IMR-90 (cell line): ENCODE results near the gene HSD17B8. TPM values are rescaled to one million over a fixed set of nuclear protein-coding genes. Genes with fewer than 3 reads are reported as not detected.

Source experiments
- ATAC-seq: fragments of 200-7000 bp; cut with Tn5 transposase; 2 replicates; pipeline ENCODE4 v1.9.1; 2020; ENCODE audit warnings: low read depth, mild to moderate bottlenecking, moderate library complexity
- BruUV-seq: library from RNA; stranded (reverse); fragments of 400-500 nt; replicated peaks from 2 replicates; lab custom pipeline; 2021; lab: Mats Ljungman, UMichigan
- CTCF ChIA-PET: fragments of 300-600 bp; formaldehyde crosslinking; extraction: SDS; loops from one replicate; lab custom pipeline; 2021; ENCODE audit warnings: antibody characterized with exemption; lab: Yijun Ruan, JAX
- POLR2A ChIA-PET: fragments of 300-600 bp; sonication (Branson Sonifier 250); formaldehyde crosslinking; loops from one replicate; lab custom pipeline; 2022; ENCODE audit warnings: antibody characterized with exemption; ENCODE audit not compliant: unreplicated experiment; lab: Charles Lee
- DNase-seq: peaks from one replicate; pipeline ENCODE4 v3.0.0; 2013
- H2AFZ ChIP-seq: replicated peaks from 2 replicates; pipeline ENCODE3; 2013; ENCODE audit warnings: low read length, mild to moderate bottlenecking; ENCODE audit not compliant: poor library complexity
- H2AK5ac ChIP-seq: 2 replicates; pipeline ENCODE4 v1.6.1; 2013; ENCODE audit warnings: low read depth, low read length, inconsistent platforms
- H2AK9ac ChIP-seq: replicated peaks from 2 replicates; pipeline ENCODE3; 2013; ENCODE audit warnings: mild to moderate bottlenecking, low read depth, low read length, moderate library complexity; ENCODE audit not compliant: poor library complexity
- H2BK120ac ChIP-seq: 2 replicates; pipeline ENCODE4 v1.6.1; 2013; ENCODE audit warnings: low read depth, low read length, inconsistent platforms
- H2BK15ac ChIP-seq: 3 replicates; pipeline ENCODE4 v1.6.1; 2013; ENCODE audit warnings: low read depth, low read length, inconsistent platforms
- H2BK20ac ChIP-seq: 2 replicates; pipeline ENCODE4 v1.6.1; 2013; ENCODE audit warnings: low read depth, mild to moderate bottlenecking, inconsistent platforms, low read length, moderate library complexity
- H2BK5ac ChIP-seq: 2 replicates; pipeline ENCODE4 v1.6.1; 2013; ENCODE audit warnings: mild to moderate bottlenecking, low read depth, low read length, inconsistent platforms; ENCODE audit not compliant: poor library complexity, severe bottlenecking
- H3K14ac ChIP-seq: replicated peaks from 2 replicates; pipeline ENCODE4 v1.6.1; 2013; ENCODE audit warnings: low read depth, low read length, inconsistent platforms
- H3K18ac ChIP-seq: 2 replicates; pipeline ENCODE4 v1.6.1; 2013; ENCODE audit warnings: low read depth, low read length, control low read depth
- H3K23ac ChIP-seq: 2 replicates; pipeline ENCODE4 v1.6.1; 2013; ENCODE audit warnings: low read depth, low read length, inconsistent platforms
- H3K27ac ChIP-seq: 2 replicates; pipeline ENCODE4 v1.5.1; 2013; ENCODE audit warnings: mild to moderate bottlenecking, control low read depth, low read length; ENCODE audit not compliant: insufficient read depth
- H3K27me3 ChIP-seq: 2 replicates; pipeline ENCODE4 v1.6.1; 2013; ENCODE audit warnings: low read length; ENCODE audit not compliant: control insufficient read depth, insufficient read depth
- H3K36me3 ChIP-seq: 2 replicates; pipeline ENCODE4 v1.6.1; 2013; ENCODE audit warnings: low read length, mixed read lengths; ENCODE audit not compliant: control insufficient read depth, insufficient read depth
- H3K4ac ChIP-seq: 2 replicates; pipeline ENCODE4 v1.6.1; 2013; ENCODE audit warnings: low read depth, low read length, inconsistent platforms
- H3K4me1 ChIP-seq: 2 replicates; pipeline ENCODE4 v1.6.1; 2013; ENCODE audit warnings: low read length, mixed read lengths; ENCODE audit not compliant: control insufficient read depth, insufficient read depth
- H3K4me2 ChIP-seq: 2 replicates; pipeline ENCODE4 v1.6.1; 2013; ENCODE audit warnings: low read depth, mild to moderate bottlenecking, control low read depth, low read length, moderate library complexity
- H3K4me3 ChIP-seq: 2 replicates; pipeline ENCODE4 v1.5.1; 2013; ENCODE audit warnings: low read depth, mild to moderate bottlenecking, control low read depth, low read length, moderate library complexity; ENCODE audit not compliant: insufficient read depth
- H3K56ac ChIP-seq: 2 replicates; pipeline ENCODE4 v1.6.1; 2013; ENCODE audit warnings: low read length, inconsistent platforms; ENCODE audit not compliant: insufficient read depth; ENCODE audit errors: extremely low read depth
- H3K79me1 ChIP-seq, 2 experiments: 2 replicates each; pipeline ENCODE4 v1.6.1; 2013; ENCODE audit warnings: low read length in 2 of 2, inconsistent platforms in 1 of 2, low read depth in 1 of 2
- H3K9ac ChIP-seq: 2 replicates; pipeline ENCODE4 v1.6.1; 2013; ENCODE audit warnings: low read depth, low read length, control low read depth
- H3K9me1 ChIP-seq: 2 replicates; pipeline ENCODE4 v1.6.1; 2013; ENCODE audit warnings: low read length, inconsistent platforms; ENCODE audit not compliant: insufficient read depth
- H3K9me3 ChIP-seq: 2 replicates; pipeline ENCODE4 v1.6.1; 2013; ENCODE audit warnings: low read length; ENCODE audit not compliant: control insufficient read depth, insufficient read depth
- H4K20me1 ChIP-seq: 2 replicates; pipeline ENCODE4 v1.6.1; 2013; ENCODE audit warnings: low read length, inconsistent platforms; ENCODE audit not compliant: insufficient read depth
- H4K5ac ChIP-seq: 2 replicates; pipeline ENCODE4 v1.6.1; 2013; ENCODE audit warnings: mild to moderate bottlenecking, low read depth, low read length, control low read depth
- H4K8ac ChIP-seq, 2 experiments: 2 replicates each; pipeline ENCODE4 v1.6.1; 2013; ENCODE audit warnings: low read depth in 2 of 2, low read length in 2 of 2, control low read depth in 1 of 2, inconsistent platforms in 1 of 2
- H4K91ac ChIP-seq: 2 replicates; pipeline ENCODE4 v1.6.1; 2013; ENCODE audit warnings: low read depth, low read length, inconsistent platforms; ENCODE audit not compliant: insufficient read depth
- BHLHE40 ChIP-seq: fragments of 150-350 bp; IDR thresholded peaks from 2 replicates; pipeline ENCODE4 v1.6.1; 2016; ENCODE audit warnings: mild to moderate bottlenecking, low read depth, low read length
- CEBPB ChIP-seq: IDR thresholded peaks from 2 replicates; pipeline ENCODE4 v1.6.1; 2012; ENCODE audit warnings: low read depth, low read length, improper control_type of control experiment
- CHD1 ChIP-seq: IDR thresholded peaks from 2 replicates; pipeline ENCODE4 v1.6.1; 2012; ENCODE audit warnings: low read depth, low read length, improper control_type of control experiment
- CTCF ChIP-seq: conservative IDR thresholded peaks from 2 replicates; pipeline ENCODE4 v1.5.1; 2012; ENCODE audit warnings: mild to moderate bottlenecking, low read depth, low read length, improper control_type of control experiment
- ELK1 ChIP-seq: fragments of 150-350 bp; IDR thresholded peaks from 2 replicates; pipeline ENCODE4 v1.6.1; 2016; ENCODE audit warnings: low read depth, mild to moderate bottlenecking, low read length, moderate library complexity, borderline replicate concordance
- FOS ChIP-seq: fragments of 150-350 bp; IDR thresholded peaks from 2 replicates; pipeline ENCODE4 v1.6.1; 2016; ENCODE audit warnings: low read depth, low read length
- MAFK ChIP-seq: IDR thresholded peaks from 2 replicates; pipeline ENCODE4 v1.6.1; 2012; ENCODE audit warnings: low read depth, low read length, improper control_type of control experiment
- MAZ ChIP-seq: IDR thresholded peaks from 2 replicates; pipeline ENCODE4 v1.6.1; 2012; ENCODE audit warnings: low read depth, mild to moderate bottlenecking, low read length, improper control_type of control experiment, moderate library complexity, borderline replicate concordance
- MXI1 ChIP-seq: IDR thresholded peaks from 2 replicates; pipeline ENCODE4 v1.6.1; 2012; ENCODE audit warnings: low read depth, mild to moderate bottlenecking, low read length, moderate library complexity, borderline replicate concordance
- NFE2L2 ChIP-seq: fragments of 150-350 bp; IDR thresholded peaks from 2 replicates; pipeline ENCODE4 v1.6.1; 2016; ENCODE audit warnings: low read depth, mild to moderate bottlenecking, low read length
- POLR2A ChIP-seq: IDR thresholded peaks from 2 replicates; pipeline ENCODE4 v1.6.1; 2012; ENCODE audit warnings: mild to moderate bottlenecking, low read depth, low read length
- RAD21 ChIP-seq: IDR thresholded peaks from 2 replicates; pipeline ENCODE4 v1.6.1; 2012; ENCODE audit warnings: low read length, improper control_type of control experiment
- RCOR1 ChIP-seq: IDR thresholded peaks from 2 replicates; pipeline ENCODE4 v1.6.1; 2012; ENCODE audit warnings: mild to moderate bottlenecking, low read length, improper control_type of control experiment; ENCODE audit not compliant: insufficient replicate concordance
- RFX5 ChIP-seq: IDR thresholded peaks from 2 replicates; pipeline ENCODE4 v1.8.0; 2012; ENCODE audit warnings: low read depth, mild to moderate bottlenecking, low read length, moderate library complexity
- SMC3 ChIP-seq: fragments of 150-350 bp; IDR thresholded peaks from 2 replicates; pipeline ENCODE4 v1.6.1; 2016; ENCODE audit warnings: low read depth, mild to moderate bottlenecking, antibody characterized with exemption, low read length, moderate library complexity
- USF2 ChIP-seq: fragments of 150-350 bp; IDR thresholded peaks from 2 replicates; pipeline ENCODE4 v1.6.1; 2017; ENCODE audit warnings: mild to moderate bottlenecking, antibody characterized with exemption, low read length, low read depth
- dilution Hi-C: fragments of 300-500 bp; cut with HindIII; formaldehyde crosslinking; loops from one replicate; pipeline ENCODE4 v1.14.3; 2018; ENCODE audit warnings: low sequenced_read_pairs; ENCODE audit not compliant: unreplicated experiment
- in situ Hi-C: fragments of 300-500 bp; cut with MboI; formaldehyde crosslinking; loops from 3 replicates; pipeline ENCODE4 v1.14.3; 2019; ENCODE audit warnings: low sequenced_read_pairs, inconsistent platforms, mixed read lengths
- intact Hi-C: fragments of 100-400 bp; cut with micrococcal nuclease; formaldehyde crosslinking; loops from 2 replicates; pipeline ENCODE4 v1.10.0; 2022
- polyA plus RNA-seq, 3 experiments: library from polyadenylated mRNA; depleted of rRNA; stranded (reverse); fragments of >200 nt; gene quantifications; 2 replicates each; pipeline ENCODE4 v1.2.3, GENCODE V29; 2012; ENCODE audit warnings: low replicate concordance in 1 of 3
- total RNA-seq: library from RNA; depleted of rRNA; stranded (reverse); fragments of >200 nt; gene quantifications from 2 replicates; pipeline ENCODE4 v1.2.3, GENCODE V29; 2012

Gene HSD17B8
- total and polyA plus RNA-seq, 2 of the 4 experiments (the other 2 are of a cell fraction), result 1.6 to 4.3 TPM

DNA sequence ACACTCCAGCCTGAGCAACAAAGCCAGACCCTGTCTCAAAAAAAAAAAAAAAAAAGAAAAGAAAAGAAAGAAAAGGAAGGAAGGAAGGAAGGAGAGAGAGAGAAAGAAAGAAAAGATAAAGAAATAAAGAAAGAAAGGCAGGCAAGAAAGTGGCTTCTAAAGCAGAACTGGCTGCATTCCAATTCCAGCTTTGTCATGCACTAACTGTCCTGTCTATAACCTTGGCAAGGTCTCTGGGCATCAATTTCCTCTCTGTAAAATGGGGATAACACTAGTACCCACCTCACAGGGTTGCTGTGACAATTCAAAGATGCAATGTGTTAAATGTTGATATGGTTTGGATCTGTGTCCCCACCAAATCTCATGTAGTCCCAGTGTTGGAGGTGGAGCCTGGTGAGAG is 31.9 kb downstream of the HSD17B8 start:
- ChIA-PET POLR2A (no interaction called here), CTCF (no interaction called here)
- Histone ChIP-seq H4K91ac (no peak overlapping the region), H3K14ac (no peak overlapping the region), H3K56ac (no peak overlapping the region), H3K27me3 (peaks cover 54% of the 10 kb centered on the region), H3K4me3 (no peak overlapping the region), H3K27ac (no peak overlapping the region), H4K20me1 (no peaks in the 10 kb centered on the region), H3K4ac (no peak overlapping the region), H3K79me1 (no peaks in the 10 kb centered on the region), H3K9ac (no peak overlapping the region), H3K4me2 (no peak overlapping the region), H2BK20ac (no peak overlapping the region), H2BK5ac (no peak overlapping the region), H2AFZ (no peak overlapping the region), H2AK5ac (no peak overlapping the region), H4K5ac (no peak overlapping the region), H3K9me1 (no peaks in the 10 kb centered on the region), H3K18ac (no peak overlapping the region), H3K9me3 (no peaks in the 10 kb centered on the region), H3K4me1 (no peaks in the 10 kb centered on the region), H3K23ac (no peak overlapping the region), H2BK120ac (no peak overlapping the region), H3K36me3 (no peaks in the 10 kb centered on the region), H2BK15ac (no peak overlapping the region), H4K8ac (no peak overlapping the region), H2AK9ac (no peak overlapping the region)
- no TSS peak for BruUV-seq
- intact Hi-C loops, result no loop called here
- ATAC-seq (no peak), DNase-seq (no peak)
- in situ Hi-C loops, result no loop called here
- dilution Hi-C loops, result no loop called here
- no peak for TF ChIP-seq NFE2L2
- no peak for TF ChIP-seq BHLHE40
- TF ChIP-seq RAD21, result no peak
- TF ChIP-seq RCOR1, result no peak
- no peak for TF ChIP-seq MXI1
- TF ChIP-seq RFX5, result no peak
- TF ChIP-seq SMC3, result no peak
- no peak for TF ChIP-seq USF2
- no peak for TF ChIP-seq CEBPB
- TF ChIP-seq CTCF, result no peak
- TF ChIP-seq FOS, result no peak
- TF ChIP-seq MAZ, result no peak
- no peak for TF ChIP-seq CHD1
- no peak for TF ChIP-seq ELK1
- no peak for TF ChIP-seq POLR2A
- TF ChIP-seq MAFK, result no peak
